Measurements from ENCODE around the gene POU4F3. TPM values are rescaled to one million over a fixed set of nuclear protein-coding genes. Genes with fewer than 3 reads are reported as not detected.

POU4F3 gene
- total RNA-seq, 1 donor from 2014 or later: not detected

DNA sequence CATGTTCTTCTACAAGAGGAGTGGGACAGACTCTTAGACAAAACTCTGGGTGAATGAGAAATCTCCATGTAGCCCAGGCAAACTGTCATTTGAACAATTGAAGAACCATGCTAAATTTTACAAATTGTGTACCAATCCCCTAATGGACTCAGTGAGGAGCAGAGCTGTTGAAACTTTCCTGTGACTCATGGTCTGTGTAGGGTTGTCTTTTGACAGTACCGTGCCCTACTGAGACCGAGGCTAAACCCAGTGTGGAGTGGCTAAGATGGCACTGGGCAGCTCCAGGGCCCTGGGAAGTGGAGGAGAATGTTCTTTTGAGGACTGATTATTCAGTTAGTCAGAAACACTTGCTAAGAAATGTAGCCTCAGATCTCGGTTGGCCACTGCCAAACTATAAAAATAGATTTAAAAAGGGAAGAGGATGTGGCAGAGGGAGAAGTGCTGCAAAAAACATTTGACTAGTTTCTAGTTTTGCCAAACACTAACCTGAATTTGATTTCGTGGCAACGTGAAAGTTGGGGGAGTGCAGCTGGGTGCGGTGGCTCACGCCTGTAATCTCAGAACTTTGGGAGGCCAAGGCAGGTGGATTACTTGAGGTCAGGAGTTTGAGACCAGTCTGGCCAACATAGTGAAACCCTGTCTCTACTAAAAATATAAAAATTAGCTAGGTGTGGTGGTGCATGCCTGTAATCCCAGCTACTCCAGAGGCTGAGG is 24.7 kb downstream of the POU4F3 start:
- DNase-seq (no peak), ATAC-seq (peak in 1 of 2 donors; percentile 58)
- no peaks in the 10 kb centered on the region for H3K27me3 ChIP-seq (ENCODE audit: low read depth)
- H3K4me3 ChIP-seq: no peak overlapping the region
- no peaks in the 10 kb centered on the region for H3K9me3 ChIP-seq
- H3K4me1 ChIP-seq: no peaks in the 10 kb centered on the region
- no peak for TF ChIP-seq CTCF (IDR thresholded peaks at IDR 0.05)
- no peak overlapping the region for H3K27ac ChIP-seq
- intact Hi-C loops (cut with DNase I): no loop called here
- no peaks in the 10 kb centered on the region for H3K36me3 ChIP-seq

- no peak for DNase-seq
- H3K36me3 ChIP-seq: no peaks in the 10 kb centered on the region
- no peak for TF ChIP-seq CTCF (IDR thresholded peaks at IDR 0.05)
- no peak overlapping the region for H3K4me3 ChIP-seq
- intact Hi-C loops (cut with DNase I): no loop called here
- no peaks in the 10 kb centered on the region for H3K27me3 ChIP-seq (ENCODE audit: low read depth)
- ATAC-seq: no peak
- H3K4me1 ChIP-seq: no peaks in the 10 kb centered on the region
- H3K27ac ChIP-seq: no peak overlapping the region
- no peaks in the 10 kb centered on the region for H3K9me3 ChIP-seq
Measured at GRCh38 chr5:146365618-146366017, 27.0 kb downstream of the POU4F3 start.

- intact Hi-C loops (cut with DNase I): no loop called here
- peak; percentile 79 to 83 for ATAC-seq
- Histone ChIP-seq H3K9me3 (no peaks in the 10 kb centered on the region), H3K4me1 (no peaks in the 10 kb centered on the region), H3K36me3 (no peaks in the 10 kb centered on the region), H3K27ac (no peak overlapping the region), H3K27me3 (ENCODE audit: low read depth) (no peaks in the 10 kb centered on the region), H3K4me3 (no peak overlapping the region)
- no peak for DNase-seq
- TF ChIP-seq CTCF (IDR thresholded peaks at IDR 0.05): no peak
Measured at GRCh38 chr5:146366904-146367303, 28.3 kb downstream of the POU4F3 start.

- H3K4me1 ChIP-seq: no peaks in the 10 kb centered on the region
- ATAC-seq (peak in 1 of 2 donors; percentile 41), DNase-seq (no peak)
- intact Hi-C loops (cut with DNase I): no loop called here
- TF ChIP-seq CTCF (IDR thresholded peaks at IDR 0.05): no peak
- no peak overlapping the region for H3K27ac ChIP-seq
- no peaks in the 10 kb centered on the region for H3K27me3 ChIP-seq (ENCODE audit: low read depth)
- no peaks in the 10 kb centered on the region for H3K9me3 ChIP-seq
- no peaks in the 10 kb centered on the region for H3K36me3 ChIP-seq
- no peak overlapping the region for H3K4me3 ChIP-seq
Measured at GRCh38 chr5:146368137-146368536, 29.5 kb downstream of the POU4F3 start.

DNA sequence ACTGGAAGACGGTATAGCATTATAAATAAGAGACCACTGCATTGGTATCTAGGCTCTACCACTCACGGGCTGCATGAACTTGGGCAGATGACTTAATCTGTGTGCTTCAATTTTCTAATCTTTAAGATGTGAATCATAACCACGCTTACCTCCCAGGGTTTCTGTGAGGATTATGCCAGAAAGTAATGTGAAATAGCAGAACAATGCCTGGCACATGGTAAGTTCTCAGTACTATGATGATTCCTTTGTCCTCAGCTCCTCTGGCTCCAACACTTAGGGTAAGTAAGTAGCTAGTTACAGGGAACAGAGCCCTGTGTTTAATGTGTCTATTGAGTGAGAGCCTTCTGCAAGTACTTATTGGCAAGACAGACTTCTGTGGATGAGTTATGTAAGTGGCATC is 31.1 kb downstream of the POU4F3 start:
- DNase-seq (no peak), ATAC-seq (no peak)
- Histone ChIP-seq H3K4me1 (no peaks in the 10 kb centered on the region), H3K27me3 (ENCODE audit: low read depth) (no peaks in the 10 kb centered on the region), H3K9me3 (no peaks in the 10 kb centered on the region), H3K4me3 (no peak overlapping the region), H3K36me3 (no peaks in the 10 kb centered on the region), H3K27ac (no peak overlapping the region)
- intact Hi-C loops (cut with DNase I): no loop called here
- no peak for TF ChIP-seq CTCF (IDR thresholded peaks at IDR 0.05)
